ENCODE data around the gene THOC7. TPM values are rescaled to one million over a fixed set of nuclear protein-coding genes. Genes with fewer than 3 reads are reported as not detected.

The THOC7 gene
- total RNA-seq, 2 donors from 2014 or later: 61.9 to 76.6 TPM

DNA sequence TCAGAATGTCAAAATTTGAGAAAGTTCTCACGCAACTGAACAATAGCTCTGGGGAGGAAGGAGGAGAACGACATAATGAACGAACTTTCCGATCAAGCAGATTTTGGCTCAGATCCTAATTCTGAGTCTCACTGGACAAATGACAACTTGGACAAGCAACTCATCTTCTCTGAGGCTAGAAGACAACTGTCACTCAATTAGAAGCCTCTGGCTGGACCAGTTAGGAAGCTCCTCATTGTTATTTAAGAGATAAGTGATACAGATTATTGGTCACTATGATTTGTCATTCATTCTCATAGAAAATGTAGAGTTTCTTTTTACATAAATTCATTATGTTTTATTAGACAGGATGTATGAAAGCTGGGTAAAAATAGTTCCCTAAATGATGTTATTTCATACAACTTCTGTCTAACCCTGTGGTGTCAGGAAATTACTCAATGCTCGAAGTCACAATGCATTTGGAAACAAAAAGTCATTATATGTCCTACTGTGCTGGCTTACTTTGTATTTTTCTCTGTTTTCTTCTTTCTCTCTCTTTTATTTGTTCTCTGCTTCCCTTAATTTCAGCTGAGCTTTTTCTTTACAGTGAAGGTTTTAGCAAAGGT is 55.5 kb downstream of the THOC7 start:
- Histone ChIP-seq H3K9me3 (no peaks in the 10 kb centered on the region), H3K27me3 (no peaks in the 10 kb centered on the region), H3K4me3 (no peak overlapping the region), H3K27ac (no peak overlapping the region), H3K36me3 (no peaks in the 10 kb centered on the region), H3K4me1 (no peaks in the 10 kb centered on the region), H3K9ac (ENCODE audit: low read depth in 2 of 2, low read length in 2 of 2) (no peak overlapping the region)
- TF ChIP-seq, protein P1, sequence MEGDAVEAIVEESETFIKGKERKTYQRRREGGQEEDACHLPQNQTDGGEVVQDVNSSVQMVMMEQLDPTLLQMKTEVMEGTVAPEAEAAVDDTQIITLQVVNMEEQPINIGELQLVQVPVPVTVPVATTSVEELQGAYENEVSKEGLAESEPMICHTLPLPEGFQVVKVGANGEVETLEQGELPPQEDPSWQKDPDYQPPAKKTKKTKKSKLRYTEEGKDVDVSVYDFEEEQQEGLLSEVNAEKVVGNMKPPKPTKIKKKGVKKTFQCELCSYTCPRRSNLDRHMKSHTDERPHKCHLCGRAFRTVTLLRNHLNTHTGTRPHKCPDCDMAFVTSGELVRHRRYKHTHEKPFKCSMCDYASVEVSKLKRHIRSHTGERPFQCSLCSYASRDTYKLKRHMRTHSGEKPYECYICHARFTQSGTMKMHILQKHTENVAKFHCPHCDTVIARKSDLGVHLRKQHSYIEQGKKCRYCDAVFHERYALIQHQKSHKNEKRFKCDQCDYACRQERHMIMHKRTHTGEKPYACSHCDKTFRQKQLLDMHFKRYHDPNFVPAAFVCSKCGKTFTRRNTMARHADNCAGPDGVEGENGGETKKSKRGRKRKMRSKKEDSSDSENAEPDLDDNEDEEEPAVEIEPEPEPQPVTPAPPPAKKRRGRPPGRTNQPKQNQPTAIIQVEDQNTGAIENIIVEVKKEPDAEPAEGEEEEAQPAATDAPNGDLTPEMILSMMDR (IDR thresholded peaks at IDR 0.05): no peak
- intact Hi-C loops (cut with DNase I): no loop called here
- no peak for DNase-seq

DNA sequence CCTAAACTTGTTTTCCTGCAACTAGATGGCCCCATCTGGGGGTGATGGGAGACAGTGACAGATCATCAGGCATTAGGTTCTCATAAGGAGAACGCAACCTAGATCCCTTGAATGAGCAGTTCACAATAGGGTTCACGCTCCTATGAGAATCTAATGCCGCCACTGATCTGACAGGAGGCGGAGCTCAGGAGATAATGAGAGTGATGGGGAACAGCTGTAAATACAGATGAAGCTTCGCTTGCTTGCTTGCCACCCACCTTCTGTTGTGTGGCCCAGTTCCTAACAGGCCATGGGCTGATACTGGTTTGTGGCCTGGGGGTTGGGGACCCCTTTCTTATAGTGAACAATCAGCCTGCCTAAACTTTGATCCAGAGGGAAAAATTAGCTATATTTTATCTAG is 59.7 kb downstream of the THOC7 start:
- Histone ChIP-seq H3K4me1 (no peaks in the 10 kb centered on the region), H3K36me3 (no peaks in the 10 kb centered on the region), H3K4me3 (no peak overlapping the region), H3K27ac (no peak overlapping the region), H3K9me3 (no peaks in the 10 kb centered on the region), H3K9ac (ENCODE audit: low read depth in 2 of 2, low read length in 2 of 2) (no peak overlapping the region), H3K27me3 (no peaks in the 10 kb centered on the region)
- no peak for DNase-seq
- TF ChIP-seq, protein P1 (IDR thresholded peaks at IDR 0.05): no peak
- intact Hi-C loops (cut with DNase I): no loop called here

DNA sequence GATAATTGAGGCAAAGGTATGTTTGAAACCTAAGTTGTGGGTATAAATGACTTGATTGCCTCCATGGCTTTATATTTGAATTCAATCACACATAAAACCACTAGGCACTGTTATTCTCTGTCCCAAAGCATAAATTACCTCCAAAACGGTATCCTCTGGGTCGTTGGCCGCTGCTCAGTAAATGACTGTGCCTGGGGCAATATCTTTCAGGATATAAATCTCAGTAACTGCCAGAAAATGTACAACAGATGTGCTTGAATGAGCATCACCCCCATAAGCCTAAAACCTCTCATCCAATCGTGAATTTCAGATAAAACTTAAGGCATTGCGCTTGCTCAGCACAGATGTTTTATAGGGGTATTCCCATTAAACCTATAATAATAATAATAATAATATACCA is 63.5 kb downstream of the THOC7 start:
- no peak for DNase-seq
- no peak overlapping the region for H3K27ac ChIP-seq
- intact Hi-C loops (cut with DNase I): no loop called here
- H3K4me1 ChIP-seq: no peaks in the 10 kb centered on the region
- TF ChIP-seq, protein P1 (IDR thresholded peaks at IDR 0.05): no peak
- no peaks in the 10 kb centered on the region for H3K27me3 ChIP-seq
- H3K4me3 ChIP-seq: no peak overlapping the region
- H3K9ac ChIP-seq (ENCODE audit: low read depth in 2 of 2, low read length in 2 of 2): no peak overlapping the region
- H3K9me3 ChIP-seq: no peaks in the 10 kb centered on the region
- H3K36me3 ChIP-seq: no peaks in the 10 kb centered on the region

DNA sequence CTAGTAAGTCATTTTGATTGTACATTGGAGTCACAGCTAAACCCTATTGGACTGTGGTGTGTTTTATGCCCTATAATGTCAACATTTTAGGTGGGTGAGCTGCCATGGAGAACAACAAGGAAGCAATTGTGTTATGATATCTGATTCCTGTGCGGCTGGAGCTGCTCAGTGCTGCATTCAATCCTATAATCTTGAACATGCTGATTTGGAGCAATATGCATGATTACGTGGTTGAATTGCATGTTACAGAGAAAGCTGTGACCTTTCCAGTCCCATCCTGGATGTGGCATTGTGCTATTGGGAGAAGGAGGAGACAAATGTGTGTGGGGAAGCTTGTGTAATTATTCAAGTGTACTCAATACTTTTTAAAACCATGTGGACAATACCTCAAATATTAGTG is 64.7 kb downstream of the THOC7 start:
- Histone ChIP-seq H3K27ac (no peak overlapping the region), H3K9ac (ENCODE audit: low read depth in 2 of 2, low read length in 2 of 2) (no peak overlapping the region), H3K36me3 (no peaks in the 10 kb centered on the region), H3K4me1 (no peaks in the 10 kb centered on the region), H3K4me3 (no peak overlapping the region), H3K9me3 (no peaks in the 10 kb centered on the region), H3K27me3 (no peaks in the 10 kb centered on the region)
- no peak for DNase-seq
- TF ChIP-seq, protein P1 (IDR thresholded peaks at IDR 0.05): no peak
- intact Hi-C loops (cut with DNase I): no loop called here

DNA sequence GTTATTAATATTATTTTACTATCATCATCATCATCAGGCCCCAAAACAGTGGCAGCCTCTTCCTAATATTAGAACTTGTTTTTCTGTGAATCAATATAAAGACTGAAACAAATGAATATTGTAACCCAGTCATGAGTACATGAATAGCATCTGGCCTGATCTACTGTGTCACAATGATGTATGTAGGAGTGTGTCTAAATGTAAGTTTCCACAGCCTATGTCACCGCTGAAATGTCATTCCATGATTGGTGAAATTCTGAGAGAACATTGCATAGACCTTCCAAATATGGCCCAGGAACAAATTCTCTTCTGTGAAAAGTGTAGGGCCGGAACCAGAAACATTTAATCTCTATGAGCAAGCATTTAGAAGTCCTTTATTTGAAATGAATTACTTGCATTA is 65.1 kb downstream of the THOC7 start:
- intact Hi-C loops (cut with DNase I): no loop called here
- no peak for DNase-seq
- H3K27ac ChIP-seq: no peak overlapping the region
- no peaks in the 10 kb centered on the region for H3K9me3 ChIP-seq
- H3K27me3 ChIP-seq: no peaks in the 10 kb centered on the region
- H3K4me3 ChIP-seq: no peak overlapping the region
- no peak overlapping the region for H3K9ac ChIP-seq (ENCODE audit: low read depth in 2 of 2, low read length in 2 of 2)
- H3K36me3 ChIP-seq: no peaks in the 10 kb centered on the region
- TF ChIP-seq, protein P1 (IDR thresholded peaks at IDR 0.05): no peak
- H3K4me1 ChIP-seq: no peaks in the 10 kb centered on the region
